IMR-90 (cell line): Measurements from ENCODE around the gene SEPSECS. TPM values are rescaled to one million over a fixed set of nuclear protein-coding genes. Genes with fewer than 3 reads are reported as not detected.

Source experiments
- ATAC-seq: fragments of 200-7000 bp; cut with Tn5 transposase; 2 replicates; pipeline ENCODE4 v1.9.1; 2020; ENCODE audit warnings: low read depth, mild to moderate bottlenecking, moderate library complexity
- BruUV-seq: library from RNA; stranded (reverse); fragments of 400-500 nt; replicated peaks from 2 replicates; lab custom pipeline; 2021; lab: Mats Ljungman, UMichigan
- CTCF ChIA-PET: fragments of 300-600 bp; formaldehyde crosslinking; extraction: SDS; loops from one replicate; lab custom pipeline; 2021; ENCODE audit warnings: antibody characterized with exemption; lab: Yijun Ruan, JAX
- POLR2A ChIA-PET: fragments of 300-600 bp; sonication (Branson Sonifier 250); formaldehyde crosslinking; loops from one replicate; lab custom pipeline; 2022; ENCODE audit warnings: antibody characterized with exemption; ENCODE audit not compliant: unreplicated experiment; lab: Charles Lee
- DNase-seq: peaks from one replicate; pipeline ENCODE4 v3.0.0; 2013
- H2AFZ ChIP-seq: replicated peaks from 2 replicates; pipeline ENCODE3; 2013; ENCODE audit warnings: low read length, mild to moderate bottlenecking; ENCODE audit not compliant: poor library complexity
- H2AK5ac ChIP-seq: 2 replicates; pipeline ENCODE4 v1.6.1; 2013; ENCODE audit warnings: low read depth, low read length, inconsistent platforms
- H2AK9ac ChIP-seq: replicated peaks from 2 replicates; pipeline ENCODE3; 2013; ENCODE audit warnings: mild to moderate bottlenecking, low read depth, low read length, moderate library complexity; ENCODE audit not compliant: poor library complexity
- H2BK120ac ChIP-seq: 2 replicates; pipeline ENCODE4 v1.6.1; 2013; ENCODE audit warnings: low read depth, low read length, inconsistent platforms
- H2BK15ac ChIP-seq: 3 replicates; pipeline ENCODE4 v1.6.1; 2013; ENCODE audit warnings: low read depth, low read length, inconsistent platforms
- H2BK20ac ChIP-seq: 2 replicates; pipeline ENCODE4 v1.6.1; 2013; ENCODE audit warnings: low read depth, mild to moderate bottlenecking, inconsistent platforms, low read length, moderate library complexity
- H2BK5ac ChIP-seq: 2 replicates; pipeline ENCODE4 v1.6.1; 2013; ENCODE audit warnings: mild to moderate bottlenecking, low read depth, low read length, inconsistent platforms; ENCODE audit not compliant: poor library complexity, severe bottlenecking
- H3K14ac ChIP-seq: replicated peaks from 2 replicates; pipeline ENCODE4 v1.6.1; 2013; ENCODE audit warnings: low read depth, low read length, inconsistent platforms
- H3K18ac ChIP-seq: 2 replicates; pipeline ENCODE4 v1.6.1; 2013; ENCODE audit warnings: low read depth, low read length, control low read depth
- H3K23ac ChIP-seq: 2 replicates; pipeline ENCODE4 v1.6.1; 2013; ENCODE audit warnings: low read depth, low read length, inconsistent platforms
- H3K27ac ChIP-seq: 2 replicates; pipeline ENCODE4 v1.5.1; 2013; ENCODE audit warnings: mild to moderate bottlenecking, control low read depth, low read length; ENCODE audit not compliant: insufficient read depth
- H3K27me3 ChIP-seq: 2 replicates; pipeline ENCODE4 v1.6.1; 2013; ENCODE audit warnings: low read length; ENCODE audit not compliant: control insufficient read depth, insufficient read depth
- H3K36me3 ChIP-seq: 2 replicates; pipeline ENCODE4 v1.6.1; 2013; ENCODE audit warnings: low read length, mixed read lengths; ENCODE audit not compliant: control insufficient read depth, insufficient read depth
- H3K4ac ChIP-seq: 2 replicates; pipeline ENCODE4 v1.6.1; 2013; ENCODE audit warnings: low read depth, low read length, inconsistent platforms
- H3K4me1 ChIP-seq: 2 replicates; pipeline ENCODE4 v1.6.1; 2013; ENCODE audit warnings: low read length, mixed read lengths; ENCODE audit not compliant: control insufficient read depth, insufficient read depth
- H3K4me2 ChIP-seq: 2 replicates; pipeline ENCODE4 v1.6.1; 2013; ENCODE audit warnings: low read depth, mild to moderate bottlenecking, control low read depth, low read length, moderate library complexity
- H3K4me3 ChIP-seq: 2 replicates; pipeline ENCODE4 v1.5.1; 2013; ENCODE audit warnings: low read depth, mild to moderate bottlenecking, control low read depth, low read length, moderate library complexity; ENCODE audit not compliant: insufficient read depth
- H3K56ac ChIP-seq: 2 replicates; pipeline ENCODE4 v1.6.1; 2013; ENCODE audit warnings: low read length, inconsistent platforms; ENCODE audit not compliant: insufficient read depth; ENCODE audit errors: extremely low read depth
- H3K79me1 ChIP-seq, 2 experiments: 2 replicates each; pipeline ENCODE4 v1.6.1; 2013; ENCODE audit warnings: low read length in 2 of 2, inconsistent platforms in 1 of 2, low read depth in 1 of 2
- H3K9ac ChIP-seq: 2 replicates; pipeline ENCODE4 v1.6.1; 2013; ENCODE audit warnings: low read depth, low read length, control low read depth
- H3K9me1 ChIP-seq: 2 replicates; pipeline ENCODE4 v1.6.1; 2013; ENCODE audit warnings: low read length, inconsistent platforms; ENCODE audit not compliant: insufficient read depth
- H3K9me3 ChIP-seq: 2 replicates; pipeline ENCODE4 v1.6.1; 2013; ENCODE audit warnings: low read length; ENCODE audit not compliant: control insufficient read depth, insufficient read depth
- H4K20me1 ChIP-seq: 2 replicates; pipeline ENCODE4 v1.6.1; 2013; ENCODE audit warnings: low read length, inconsistent platforms; ENCODE audit not compliant: insufficient read depth
- H4K5ac ChIP-seq: 2 replicates; pipeline ENCODE4 v1.6.1; 2013; ENCODE audit warnings: mild to moderate bottlenecking, low read depth, low read length, control low read depth
- H4K8ac ChIP-seq, 2 experiments: 2 replicates each; pipeline ENCODE4 v1.6.1; 2013; ENCODE audit warnings: low read depth in 2 of 2, low read length in 2 of 2, control low read depth in 1 of 2, inconsistent platforms in 1 of 2
- H4K91ac ChIP-seq: 2 replicates; pipeline ENCODE4 v1.6.1; 2013; ENCODE audit warnings: low read depth, low read length, inconsistent platforms; ENCODE audit not compliant: insufficient read depth
- BHLHE40 ChIP-seq: fragments of 150-350 bp; IDR thresholded peaks from 2 replicates; pipeline ENCODE4 v1.6.1; 2016; ENCODE audit warnings: mild to moderate bottlenecking, low read depth, low read length
- POLR2A ChIP-seq: IDR thresholded peaks from 2 replicates; pipeline ENCODE4 v1.6.1; 2012; ENCODE audit warnings: mild to moderate bottlenecking, low read depth, low read length
- SMC3 ChIP-seq: fragments of 150-350 bp; IDR thresholded peaks from 2 replicates; pipeline ENCODE4 v1.6.1; 2016; ENCODE audit warnings: low read depth, mild to moderate bottlenecking, antibody characterized with exemption, low read length, moderate library complexity
- WGBS, 2 experiments: methylation state at CpG; one replicate each; pipeline versions ENCODE4 v1.1.5 to v1.1.7; 2013; ENCODE audit warnings: missing lambda C conversion rate in 2 of 2; ENCODE audit not compliant: insufficient read length in 1 of 2; ENCODE audit errors: extremely low coverage in 2 of 2; 5-methylcytosine and 5-hydroxymethylcytosine counted together
- dilution Hi-C: fragments of 300-500 bp; cut with HindIII; formaldehyde crosslinking; loops from one replicate; pipeline ENCODE4 v1.14.3; 2018; ENCODE audit warnings: low sequenced_read_pairs; ENCODE audit not compliant: unreplicated experiment
- in situ Hi-C: fragments of 300-500 bp; cut with MboI; formaldehyde crosslinking; loops from 3 replicates; pipeline ENCODE4 v1.14.3; 2019; ENCODE audit warnings: low sequenced_read_pairs, inconsistent platforms, mixed read lengths
- intact Hi-C: fragments of 100-400 bp; cut with micrococcal nuclease; formaldehyde crosslinking; loops from 2 replicates; pipeline ENCODE4 v1.10.0; 2022
- polyA plus RNA-seq, 3 experiments: library from polyadenylated mRNA; depleted of rRNA; stranded (reverse); fragments of >200 nt; gene quantifications; 2 replicates each; pipeline ENCODE4 v1.2.3, GENCODE V29; 2012; ENCODE audit warnings: low replicate concordance in 1 of 3
- total RNA-seq: library from RNA; depleted of rRNA; stranded (reverse); fragments of >200 nt; gene quantifications from 2 replicates; pipeline ENCODE4 v1.2.3, GENCODE V29; 2012

The SEPSECS gene
- total and polyA plus RNA-seq, 2 of the 4 experiments (the other 2 are of a cell fraction): 1.7 to 5.0 TPM

DNA sequence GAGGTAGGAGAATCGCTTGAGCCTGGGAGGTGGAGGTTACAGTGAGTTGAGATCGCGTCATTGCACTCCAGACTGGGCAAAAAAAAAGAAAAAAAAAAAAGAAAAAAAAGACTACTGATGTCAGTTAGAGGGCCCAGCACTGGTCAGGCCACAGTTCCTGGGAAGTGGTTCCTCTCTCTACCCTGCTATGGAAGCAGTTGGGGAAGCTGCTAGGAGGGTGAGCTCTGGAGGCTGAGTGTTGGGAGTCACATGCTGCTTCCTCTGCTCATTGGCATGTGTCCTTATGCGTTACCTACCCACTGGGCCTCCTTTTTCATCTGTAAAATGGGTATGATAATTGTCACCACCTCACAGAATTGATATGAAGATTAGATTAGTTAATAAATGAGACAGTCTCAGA, 50.7 kb downstream of the SEPSECS start:
- no peaks in the 10 kb centered on the region for H3K79me1 ChIP-seq
- H3K4ac ChIP-seq: no peak overlapping the region
- no peaks in the 10 kb centered on the region for H3K36me3 ChIP-seq
- H2AK5ac ChIP-seq: no peak overlapping the region
- DNase-seq (no peak), ATAC-seq (no peak)
- CTCF ChIA-PET: interaction anchor here (0.7 kb wide), 1 partner anchor 111 kb away, joined by 3 read pairs; no protein-coding TSS in a partner anchor
- H3K27ac ChIP-seq: no peak overlapping the region
- H2BK20ac ChIP-seq: no peak overlapping the region
- WGBS, 2 experiments: no CpG with 5 or more reads among the region's 4 CpGs
- no peak overlapping the region for H4K91ac ChIP-seq
- in situ Hi-C loops (no loop called here), dilution Hi-C loops (no loop called here), intact Hi-C loops (no loop called here)
- no peak overlapping the region for H2AFZ ChIP-seq
- H4K8ac ChIP-seq: no peak overlapping the region
- H2BK120ac ChIP-seq: no peak overlapping the region
- no peak overlapping the region for H3K4me2 ChIP-seq
- TF ChIP-seq POLR2A (no peak), SMC3 (no peak), BHLHE40 (no peak)
- H4K5ac ChIP-seq: no peak overlapping the region
- 0 out of 2 replicates have a peak, but pooled peaks cover 4% of the 10 kb centered on the region for H3K9me1 ChIP-seq
- no peaks in the 10 kb centered on the region for H4K20me1 ChIP-seq
- no peaks in the 10 kb centered on the region for H3K9me3 ChIP-seq
- H3K4me1 ChIP-seq: no peaks in the 10 kb centered on the region
- H3K14ac ChIP-seq: no peak overlapping the region
- H2AK9ac ChIP-seq: no peak overlapping the region
- no peak overlapping the region for H2BK5ac ChIP-seq
- no peak overlapping the region for H3K18ac ChIP-seq
- H3K4me3 ChIP-seq: no peak overlapping the region
- no peak overlapping the region for H2BK15ac ChIP-seq
- peaks cover 29% of the 10 kb centered on the region for H3K27me3 ChIP-seq
- no peak overlapping the region for H3K56ac ChIP-seq
- H3K9ac ChIP-seq: no peak overlapping the region
- H3K23ac ChIP-seq: no peak overlapping the region
- no TSS peak for BruUV-seq
- POLR2A ChIA-PET: no interaction called here
